Left ventricle myocardium inferior (tissue), 1 donor: Measurements from ENCODE around the gene UBA6. TPM values are rescaled to one million over a fixed set of nuclear protein-coding genes. Genes with fewer than 3 reads are reported as not detected.

Source experiments
- total RNA-seq: library from RNA; stranded (reverse); fragmentation: NEBNext Ultra II Directional; extraction: Animal tissue kit (Norgen Biotek cat#: 25700); gene quantifications from one replicate; pipeline ENCODE4 v1.2.1, GENCODE V29; 2021
- donor health status: DM: no; HTN: yes; CAD: no; lungs with severe emphysema.

The UBA6 gene
- total RNA-seq, 1 donor from 2014 or later, result 18.2 TPM

Other genes with a start within 250 kb of the UBA6 start
- gene CENPC, start 155.7 kb downstream of the UBA6 start, total RNA-seq, result 9.0 TPM
- not detected for gene STAP1, start 142.4 kb downstream of the UBA6 start, total RNA-seq
- gene GNRHR, start 53.2 kb upstream of the UBA6 start, total RNA-seq, result not detected
- not detected for gene TMPRSS11D, start 182.8 kb upstream of the UBA6 start, total RNA-seq